ENCODE data around the gene PHKA2.

The PHKA2 gene

GRCh38 chrX:18971506-18971905, 12.4 kb downstream of the PHKA2 start:
- no peak for DNase-seq

DNA sequence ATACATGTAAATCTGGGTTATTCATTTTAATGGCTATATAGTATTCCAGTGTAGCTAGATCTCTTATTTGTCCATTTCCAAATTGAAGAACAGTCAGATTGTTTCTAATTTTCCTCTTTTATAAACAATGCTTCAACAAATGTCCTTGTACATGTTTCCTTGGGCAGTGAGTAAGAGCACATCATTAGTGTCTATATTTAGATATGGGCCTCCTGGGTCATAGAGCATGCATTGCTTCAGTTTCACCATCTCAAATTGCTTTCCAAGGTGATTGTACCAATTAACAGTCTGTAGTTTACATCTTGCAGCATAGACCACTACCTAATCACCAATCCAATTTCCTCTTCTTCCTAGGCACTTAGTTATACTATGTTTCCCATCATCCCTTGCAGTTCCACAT, 13.4 kb downstream of the PHKA2 start:
- DNase-seq = no peak

GRCh38 chrX:18966624-18967023, 17.3 kb downstream of the PHKA2 start:
- no peak for DNase-seq

DNA sequence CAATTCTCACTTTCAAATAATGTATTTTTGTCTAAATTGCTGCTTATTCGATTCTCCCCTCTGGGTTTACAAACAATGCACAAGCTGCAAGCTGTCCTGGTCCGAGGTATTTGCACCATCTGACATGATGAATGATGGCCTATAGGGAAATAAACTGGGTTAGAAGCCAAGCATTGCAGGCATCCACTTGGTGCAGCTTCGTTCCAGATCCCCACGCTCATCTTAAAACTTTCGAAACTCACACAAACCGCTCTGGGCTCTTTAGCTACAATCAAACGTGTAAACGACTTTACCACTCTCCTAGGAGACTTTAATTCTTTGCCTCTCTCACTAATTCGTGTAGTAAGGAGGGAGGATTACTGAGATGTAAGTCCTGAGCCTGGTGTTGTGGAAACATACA, 19.0 kb downstream of the PHKA2 start:
- no peak for DNase-seq

DNA sequence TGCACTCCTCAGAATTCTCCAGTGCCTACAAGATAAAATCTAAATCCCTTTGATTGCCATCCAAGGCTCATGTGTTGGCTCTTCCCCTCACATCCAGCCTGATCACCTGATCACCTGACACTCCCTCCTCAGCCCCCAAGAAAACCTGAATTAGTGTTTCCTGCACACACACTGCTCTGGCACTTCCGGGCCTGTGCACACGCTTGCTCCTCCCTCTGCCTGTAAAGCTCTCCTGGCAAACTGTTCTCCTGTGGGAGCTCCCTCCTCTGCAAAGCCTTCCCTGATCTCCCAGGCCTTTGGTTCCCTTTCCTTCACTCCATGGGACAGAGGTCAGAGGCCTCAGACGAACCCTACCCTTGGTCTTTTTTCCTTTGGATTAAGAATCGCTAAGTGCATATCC, 19.9 kb downstream of the PHKA2 start:
- no peak for DNase-seq

GRCh38 chrX:18962329-18962728, 21.6 kb downstream of the PHKA2 start:
- DNase-seq = no peak

DNA sequence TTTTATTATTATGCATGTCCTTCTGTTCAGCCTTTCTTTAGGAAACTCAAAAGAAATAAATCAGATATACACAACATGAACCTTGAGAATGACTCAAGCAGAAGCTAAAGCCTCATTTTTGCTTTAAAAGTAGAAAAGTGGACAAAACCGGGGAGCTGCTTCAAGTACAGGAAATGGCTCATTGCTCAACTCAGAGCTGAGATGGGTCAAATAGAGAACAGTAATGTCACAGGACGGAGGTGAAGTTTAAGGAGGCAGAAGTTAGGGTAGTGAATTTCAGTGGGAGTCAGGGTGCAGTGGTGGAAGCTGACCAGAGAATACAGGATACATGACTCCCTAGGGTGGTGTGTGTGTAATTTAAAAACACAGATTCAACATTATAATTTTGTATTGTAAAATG, 22.2 kb downstream of the PHKA2 start:
- no peak for DNase-seq

DNA sequence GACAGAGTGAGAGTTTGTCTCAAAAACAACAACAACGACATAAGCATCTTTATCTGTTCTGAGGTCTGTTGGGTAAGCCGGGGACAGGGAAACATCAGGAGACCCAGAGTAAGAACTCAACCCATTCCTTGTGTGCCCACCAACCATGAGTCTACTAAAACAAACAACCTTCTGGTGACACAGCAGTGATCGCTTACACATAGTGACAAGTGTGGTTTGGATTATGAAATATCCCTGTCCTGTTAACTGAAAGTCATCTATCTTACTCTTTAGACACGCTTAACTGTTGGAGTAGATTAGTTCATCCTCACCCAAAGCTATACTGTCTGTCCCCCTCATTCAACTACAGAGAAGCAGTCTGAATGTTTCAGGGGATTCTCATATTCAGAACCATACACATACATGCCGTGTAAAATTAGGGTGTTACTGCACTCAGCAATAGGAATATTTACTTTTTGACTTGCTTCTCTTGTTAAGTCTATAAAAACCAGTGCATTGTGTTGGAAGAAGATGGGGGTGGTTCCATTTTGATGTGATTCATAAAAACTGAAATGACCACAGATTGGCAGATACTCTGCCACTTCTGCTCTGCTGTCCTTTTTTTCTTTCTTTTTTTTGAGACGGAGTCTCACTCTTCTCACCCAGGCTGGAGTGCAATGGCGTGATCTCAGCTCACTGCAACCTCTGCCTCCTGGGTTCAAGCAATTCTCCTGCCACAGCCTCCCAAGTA, 27.4 kb downstream of the PHKA2 start:
- DNase-seq = no peak

GRCh38 chrX:18955676-18956075, 28.2 kb downstream of the PHKA2 start:
- DNase-seq = no peak

GRCh38 chrX:18951032-18951431, 32.9 kb downstream of the PHKA2 start:
- no peak for DNase-seq

DNA sequence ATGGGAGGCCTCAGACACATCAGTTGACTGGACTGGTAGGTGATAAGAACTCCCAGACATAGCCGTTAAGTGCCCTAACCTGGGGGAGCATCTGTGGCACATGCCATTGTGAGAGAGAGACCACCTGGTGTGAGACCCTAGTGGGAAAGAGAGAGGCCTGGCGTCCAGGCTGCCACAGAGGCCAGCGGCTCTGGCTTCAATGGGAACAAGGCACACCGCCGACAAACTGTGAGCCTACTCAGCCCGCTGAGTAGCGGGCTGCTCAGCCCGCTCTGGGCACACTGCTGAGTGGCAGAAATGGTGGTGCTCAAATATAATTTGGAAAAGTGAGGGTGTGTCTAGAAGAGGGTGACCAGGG, 34.0 kb downstream of the PHKA2 start:
- DNase-seq = no peak

DNA sequence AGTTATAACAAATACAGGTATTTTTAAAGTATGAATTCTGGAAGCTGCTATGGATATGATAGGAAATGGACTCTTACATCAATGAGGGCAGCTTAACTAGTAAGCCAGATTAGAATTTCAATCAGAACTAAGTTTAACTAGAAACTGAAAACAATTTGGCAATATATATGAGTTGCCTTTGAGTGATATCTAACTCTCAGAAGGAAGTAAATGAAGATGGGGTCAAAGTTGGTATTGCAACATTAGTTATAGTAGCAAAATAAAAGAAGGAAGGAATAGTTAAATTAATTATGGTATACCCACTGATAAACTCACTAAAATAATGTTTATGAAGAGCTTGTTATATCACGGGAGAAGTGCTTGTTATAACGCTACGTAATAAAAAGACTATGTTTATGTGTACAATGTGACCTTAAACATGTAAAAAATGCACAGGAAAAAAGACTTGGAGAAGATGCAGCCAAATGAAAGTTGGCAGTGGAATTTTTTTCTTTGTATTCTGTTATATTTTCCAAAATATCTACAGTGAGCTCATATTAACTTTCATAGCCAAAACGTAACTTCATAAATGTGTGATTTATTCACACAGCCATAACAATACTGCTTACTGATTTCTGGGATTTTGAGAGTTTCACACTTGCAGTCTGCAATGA, 34.5 kb downstream of the PHKA2 start:
- DNase-seq = no peak

GRCh38 chrX:18946611-18947010, 37.3 kb downstream of the PHKA2 start:
- DNase-seq = no peak

- no peak for DNase-seq
These were observed 37.8 kb downstream of the PHKA2 start for GRCh38 chrX:18946157-18946556.

- no peak for DNase-seq
These were observed 38.4 kb downstream of the PHKA2 start for GRCh38 chrX:18945483-18945882.

- DNase-seq = no peak
These were observed 39.4 kb downstream of the PHKA2 start for GRCh38 chrX:18944482-18944881.

DNA sequence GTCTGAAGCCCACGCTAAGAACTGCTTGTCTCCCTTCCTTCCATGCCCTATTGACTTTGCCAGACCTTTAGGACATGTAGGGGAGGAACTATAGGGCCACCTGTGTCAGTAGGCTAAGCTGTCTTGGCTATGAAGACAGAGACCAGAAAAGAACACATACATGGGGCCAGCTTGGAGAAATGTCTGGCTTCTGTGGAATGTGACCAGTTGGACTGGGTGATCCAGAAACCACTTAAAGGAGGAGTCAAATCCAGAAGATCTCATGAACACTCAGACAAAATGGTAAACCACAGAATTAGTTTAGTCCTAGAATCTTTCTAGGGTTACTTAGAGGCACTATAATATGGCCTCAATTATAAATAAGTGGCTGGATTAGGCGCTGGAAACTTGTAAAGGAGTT, 42.0 kb downstream of the PHKA2 start:
- DNase-seq = no peak

- no peak for DNase-seq
These were observed 45.2 kb downstream of the PHKA2 start for GRCh38 chrX:18938710-18939109.

- no peak for DNase-seq
These were observed 46.7 kb downstream of the PHKA2 start for GRCh38 chrX:18937173-18937572.

DNA sequence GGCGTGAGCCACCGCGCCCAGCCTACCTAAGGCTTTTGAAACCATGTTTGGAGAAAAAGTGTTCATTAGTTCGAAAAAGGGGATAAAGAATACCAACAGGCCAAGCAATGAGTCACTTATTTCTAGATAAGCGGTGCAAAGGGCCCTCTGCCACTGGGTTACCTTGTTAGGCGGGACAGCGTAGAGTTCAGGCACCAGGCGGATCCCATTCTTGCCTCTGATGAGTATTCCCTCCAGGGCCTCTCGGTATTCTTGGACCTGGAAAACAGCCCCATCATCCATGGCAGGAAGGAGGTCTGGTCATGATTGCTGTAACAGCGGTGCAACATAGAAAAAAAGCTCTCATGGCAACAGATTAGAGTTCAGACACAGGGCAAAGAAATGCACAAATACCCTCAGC, 48.0 kb downstream of the PHKA2 start:
- no peak for DNase-seq

DNA sequence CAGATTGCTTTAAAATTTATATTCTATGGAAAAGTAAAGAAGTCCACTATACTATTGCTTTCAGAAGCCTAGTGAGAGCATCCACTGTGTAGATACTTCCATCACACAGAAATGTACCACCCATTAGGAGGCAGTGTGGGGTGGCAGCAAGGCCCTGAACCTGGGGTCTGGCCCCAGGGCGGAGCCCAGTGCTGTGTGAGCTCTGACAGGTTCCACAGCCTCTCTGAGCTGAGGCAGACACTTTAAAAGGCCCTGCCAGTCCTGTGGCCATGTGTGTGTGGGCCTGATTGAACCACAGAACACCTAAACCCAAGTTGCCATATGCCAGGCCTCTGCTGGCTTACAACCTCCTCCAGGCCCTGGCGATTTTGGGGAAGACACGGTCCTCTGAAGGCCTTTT, 49.2 kb downstream of the PHKA2 start:
- no peak for DNase-seq

DNA sequence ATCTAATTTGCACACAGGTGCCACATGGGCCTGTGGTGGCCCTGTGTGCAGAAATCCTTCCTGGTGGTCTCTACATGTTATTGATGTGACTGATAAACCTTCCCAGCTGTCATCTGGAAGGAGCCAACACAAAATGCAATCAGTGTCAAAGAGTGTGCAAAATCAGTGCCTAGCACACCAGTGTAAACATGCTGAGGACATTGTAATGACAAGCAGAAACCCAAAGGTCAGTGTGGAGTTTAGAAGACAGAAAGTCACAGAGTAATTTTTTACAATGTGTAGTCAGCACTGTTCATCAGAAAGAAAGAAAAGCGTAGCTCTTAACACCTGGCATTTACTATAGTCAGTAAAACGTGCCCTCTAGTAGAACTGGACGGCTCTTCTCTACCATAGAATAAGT, 50.3 kb downstream of the PHKA2 start:
- DNase-seq = no peak

DNA sequence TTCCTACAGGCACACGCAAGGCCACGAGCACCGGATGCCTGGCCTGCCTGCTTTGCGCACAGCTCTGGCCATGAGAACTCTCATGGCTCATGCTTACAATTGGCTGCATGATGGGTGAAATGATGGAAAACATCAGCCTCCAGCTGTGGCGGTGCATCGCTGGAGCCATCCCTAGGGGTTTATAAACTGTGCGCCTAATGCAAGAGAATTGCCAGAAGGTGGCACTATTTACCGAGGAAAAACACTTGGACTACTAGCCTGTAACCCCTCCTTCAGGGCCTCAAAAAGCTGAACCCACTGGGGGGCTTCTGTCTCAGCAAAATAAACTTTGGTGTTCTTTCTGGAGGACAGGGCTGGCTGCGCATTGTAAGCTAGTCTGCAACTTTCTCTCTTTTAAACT, 51.9 kb downstream of the PHKA2 start:
- peak; percentile 33 for DNase-seq

DNA sequence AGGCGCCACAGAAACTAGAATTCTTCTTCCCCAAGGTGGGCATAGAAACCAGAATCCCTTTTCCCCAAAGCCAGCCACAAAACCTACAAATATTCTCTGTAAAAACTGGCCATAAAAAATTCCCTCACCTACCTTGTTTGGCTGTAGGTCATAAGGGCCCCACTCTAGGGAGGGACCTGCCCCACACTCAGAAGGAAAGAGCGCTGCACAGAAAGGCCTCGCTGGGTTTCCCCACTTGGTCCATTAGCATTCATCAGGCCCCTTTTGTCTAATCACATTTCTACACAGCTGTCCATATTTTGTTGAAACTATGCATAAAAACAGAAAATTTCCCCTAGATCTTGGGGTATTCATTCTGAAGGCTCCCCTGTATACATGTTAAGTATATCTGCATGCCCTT, 54.1 kb downstream of the PHKA2 start:
- no peak for DNase-seq

GRCh38 chrX:18927558-18927957, 56.4 kb downstream of the PHKA2 start:
- no peak for DNase-seq

Measured in retina (tissue), 1 donor.